Skeletal muscle satellite cell (primary cell): ENCODE results near the gene BAZ1A.

Experiments
- H3K27me3 ChIP-seq: 2 replicates; pipeline ENCODE4 v1.7.0; 2013; ENCODE audit warnings: low read length; ENCODE audit not compliant: control insufficient read depth, insufficient read depth
- H3K36me3 ChIP-seq: 2 replicates; pipeline ENCODE4 v1.7.0; 2013; ENCODE audit warnings: mild to moderate bottlenecking, control low read depth, low read length; ENCODE audit not compliant: insufficient read depth
- H3K4me1 ChIP-seq: 2 replicates; pipeline ENCODE4 v1.7.0; 2013; ENCODE audit warnings: low read length; ENCODE audit not compliant: control insufficient read depth, insufficient read depth
- H3K4me2 ChIP-seq: 2 replicates; pipeline ENCODE4 v1.7.0; 2013; ENCODE audit warnings: mild to moderate bottlenecking, low read length
- H3K4me3 ChIP-seq: 2 replicates; pipeline ENCODE4 v1.7.0; 2013; ENCODE audit warnings: low read length
- H3K9ac ChIP-seq: 2 replicates; pipeline ENCODE4 v1.7.0; 2013; ENCODE audit warnings: mild to moderate bottlenecking, low read depth, low read length, moderate library complexity
- H3K9me3 ChIP-seq: replicated peaks from 2 replicates; pipeline ENCODE4 v1.7.0; 2013; ENCODE audit warnings: mild to moderate bottlenecking, control low read depth, low read length

The BAZ1A gene

DNA sequence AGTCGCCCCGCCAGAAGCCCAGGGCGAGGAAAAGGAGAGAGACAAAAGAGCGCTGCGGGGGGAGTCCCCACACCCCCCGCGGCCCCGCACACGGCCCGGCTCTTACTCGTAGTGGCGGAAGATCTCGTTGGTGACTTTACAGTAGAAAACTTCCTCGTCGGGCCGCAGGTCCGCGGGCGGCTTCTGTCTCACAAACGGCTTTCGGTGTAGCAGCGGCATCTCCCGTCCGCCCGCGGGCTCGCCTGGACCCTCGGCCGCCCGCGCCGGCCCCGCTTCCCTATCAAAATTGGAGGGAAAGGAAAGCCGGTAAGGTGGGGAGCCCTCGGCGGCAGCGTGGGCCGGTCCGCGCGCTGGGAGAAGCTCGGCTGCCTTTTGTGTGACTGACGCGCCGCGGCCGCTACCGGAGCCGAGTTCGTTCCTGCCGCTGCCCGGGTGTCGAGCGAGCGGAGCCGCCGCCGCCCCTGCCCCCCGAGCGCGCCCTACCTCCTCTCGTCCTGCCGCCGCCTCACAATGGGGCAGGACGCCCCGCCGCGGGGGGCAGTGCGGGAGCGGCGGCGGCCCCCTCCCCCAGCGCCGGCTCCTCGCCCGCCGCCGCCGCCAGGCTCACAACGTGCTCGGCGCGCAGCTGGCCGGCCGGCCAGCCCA is 652 bp downstream of the BAZ1A start:
- Histone ChIP-seq H3K4me1 (peaks cover 12% of the 10 kb centered on the region), H3K4me3 (peak overlapping the region; percentile 96), H3K9me3 (no peaks in the 10 kb centered on the region), H3K36me3 (peaks cover 10% of the 10 kb centered on the region), H3K27me3 (no peaks in the 10 kb centered on the region), H3K4me2 (peak overlapping the region; percentile 99), H3K9ac (peak overlapping the region; percentile 96)

GRCh38 chr14:34873589-34874385 is 1.4 kb downstream of the BAZ1A start:
- H3K27me3 ChIP-seq, result no peaks in the 10 kb centered on the region
- H3K4me2 ChIP-seq, result peak overlapping the region; percentile 99
- H3K9me3 ChIP-seq, result no peaks in the 10 kb centered on the region
- peak overlapping the region; percentile 96 for H3K4me3 ChIP-seq
- H3K4me1 ChIP-seq, result peaks cover 12% of the 10 kb centered on the region
- peaks cover 12% of the 10 kb centered on the region for H3K36me3 ChIP-seq
- H3K9ac ChIP-seq, result peak overlapping the region; percentile 96

DNA sequence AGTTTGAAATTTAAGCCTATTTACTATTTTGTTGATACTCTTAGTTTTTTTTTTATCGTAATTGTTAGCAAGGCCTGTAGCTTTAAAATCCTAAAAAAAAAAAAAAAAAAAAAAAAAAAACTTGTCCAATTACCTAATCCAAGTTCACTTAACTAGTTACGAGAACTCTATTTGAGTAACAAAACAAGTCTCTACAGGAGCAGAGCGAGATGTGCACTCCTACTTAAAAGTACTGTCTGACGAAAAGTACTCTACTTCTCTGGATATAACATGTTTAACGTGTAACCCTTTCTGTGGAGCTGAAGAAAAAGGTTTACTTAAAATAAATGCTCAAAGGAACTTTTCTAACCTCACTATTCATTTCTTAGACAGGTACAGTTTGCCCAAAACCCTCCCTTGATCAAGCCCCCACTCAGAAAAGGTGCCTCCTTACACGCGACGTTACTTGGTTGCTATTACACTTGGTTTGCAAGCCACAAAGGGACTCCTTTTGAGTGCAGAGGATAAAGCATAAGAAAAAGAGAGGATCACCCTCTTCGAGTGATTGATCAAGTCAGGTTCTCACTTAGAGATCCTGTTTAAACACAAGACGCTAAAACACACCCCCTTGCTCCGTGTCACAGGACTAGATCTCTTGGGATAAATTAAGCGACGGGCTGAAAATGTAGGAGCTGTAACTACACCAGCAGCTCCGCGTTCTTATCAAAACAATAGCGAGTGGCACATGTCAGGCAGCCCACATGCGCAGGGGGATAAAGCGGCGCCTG is 2.2 kb downstream of the BAZ1A start:
- Histone ChIP-seq H3K36me3 (peaks cover 14% of the 10 kb centered on the region), H3K4me2 (peak overlapping the region; percentile 99), H3K27me3 (no peaks in the 10 kb centered on the region), H3K9me3 (no peaks in the 10 kb centered on the region), H3K4me3 (peak overlapping the region; percentile 96), H3K4me1 (peaks cover 12% of the 10 kb centered on the region), H3K9ac (peak overlapping the region; percentile 96)

GRCh38 chr14:34867199-34867598 is 8.0 kb downstream of the BAZ1A start:
- Histone ChIP-seq H3K27me3 (no peaks in the 10 kb centered on the region), H3K9ac (no peak overlapping the region), H3K36me3 (peaks cover 18% of the 10 kb centered on the region), H3K4me3 (no peak overlapping the region), H3K9me3 (no peaks in the 10 kb centered on the region), H3K4me2 (no peak overlapping the region), H3K4me1 (peaks cover 2% of the 10 kb centered on the region)

GRCh38 chr14:34865889-34866574 is 9.1 kb downstream of the BAZ1A start:
- H3K36me3 ChIP-seq, result peaks cover 21% of the 10 kb centered on the region
- no peaks in the 10 kb centered on the region for H3K9me3 ChIP-seq
- no peak overlapping the region for H3K4me2 ChIP-seq
- no peaks in the 10 kb centered on the region for H3K4me1 ChIP-seq
- no peaks in the 10 kb centered on the region for H3K27me3 ChIP-seq
- no peak overlapping the region for H3K4me3 ChIP-seq
- H3K9ac ChIP-seq, result no peak overlapping the region

DNA sequence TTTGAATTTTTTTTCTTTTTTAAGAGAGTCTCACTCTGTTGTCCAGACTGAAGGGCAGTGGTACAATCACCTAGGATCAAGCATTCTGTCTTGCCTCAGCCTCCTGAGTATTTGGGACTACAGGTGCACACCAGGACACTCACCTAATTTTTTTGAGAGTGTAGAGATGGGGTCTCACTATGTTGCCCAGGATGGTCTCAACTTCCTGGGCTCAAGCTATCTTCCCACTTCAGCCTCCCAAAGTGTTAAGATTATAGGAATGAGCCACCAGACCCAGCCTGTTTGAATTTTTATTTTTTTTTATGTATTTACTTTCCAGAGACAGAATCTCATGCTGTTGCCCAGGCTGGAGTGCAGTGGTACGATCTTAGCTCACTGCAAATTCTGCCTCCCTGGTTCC is 11.3 kb downstream of the BAZ1A start:
- no peak overlapping the region for H3K4me2 ChIP-seq
- H3K4me1 ChIP-seq, result no peaks in the 10 kb centered on the region
- H3K9ac ChIP-seq, result no peak overlapping the region
- no peaks in the 10 kb centered on the region for H3K27me3 ChIP-seq
- H3K4me3 ChIP-seq, result no peak overlapping the region
- H3K9me3 ChIP-seq, result no peaks in the 10 kb centered on the region
- H3K36me3 ChIP-seq, result peaks cover 14% of the 10 kb centered on the region

- Histone ChIP-seq H3K4me1 (no peaks in the 10 kb centered on the region), H3K9ac (no peak overlapping the region), H3K27me3 (no peaks in the 10 kb centered on the region), H3K4me3 (no peak overlapping the region), H3K36me3 (peaks cover 14% of the 10 kb centered on the region), H3K4me2 (no peak overlapping the region), H3K9me3 (no peaks in the 10 kb centered on the region)
These were observed 16.4 kb downstream of the BAZ1A start for GRCh38 chr14:34858765-34859164.

- H3K4me1 ChIP-seq, result no peaks in the 10 kb centered on the region
- no peak overlapping the region for H3K9ac ChIP-seq
- peaks cover 19% of the 10 kb centered on the region for H3K36me3 ChIP-seq
- H3K9me3 ChIP-seq, result no peaks in the 10 kb centered on the region
- no peak overlapping the region for H3K4me3 ChIP-seq
- H3K27me3 ChIP-seq, result no peaks in the 10 kb centered on the region
- H3K4me2 ChIP-seq, result no peak overlapping the region
These were observed 17.3 kb downstream of the BAZ1A start for GRCh38 chr14:34857689-34858449.

DNA sequence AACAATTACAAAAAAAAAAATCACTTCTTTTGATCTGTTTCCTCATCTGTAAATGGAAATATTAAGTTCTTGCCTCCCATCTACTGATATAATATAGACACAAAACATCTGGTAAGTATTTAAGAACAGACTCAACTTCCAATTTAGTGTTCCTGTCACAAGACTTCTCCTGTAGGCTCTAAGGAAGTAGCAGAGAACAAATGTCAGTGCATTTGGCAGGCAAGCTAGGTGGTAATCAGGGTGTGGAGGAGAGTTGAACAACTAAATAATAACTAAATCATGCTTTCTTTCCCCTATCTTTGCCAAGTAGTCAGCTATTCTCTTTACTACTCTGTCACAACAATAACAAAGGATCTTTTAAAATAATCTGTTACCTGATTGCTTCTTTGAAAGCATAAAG is 22.1 kb downstream of the BAZ1A start:
- Histone ChIP-seq H3K9ac (no peak overlapping the region), H3K27me3 (no peaks in the 10 kb centered on the region), H3K36me3 (peaks cover 14% of the 10 kb centered on the region), H3K9me3 (no peaks in the 10 kb centered on the region), H3K4me2 (no peak overlapping the region), H3K4me1 (peaks cover 10% of the 10 kb centered on the region), H3K4me3 (no peak overlapping the region)

DNA sequence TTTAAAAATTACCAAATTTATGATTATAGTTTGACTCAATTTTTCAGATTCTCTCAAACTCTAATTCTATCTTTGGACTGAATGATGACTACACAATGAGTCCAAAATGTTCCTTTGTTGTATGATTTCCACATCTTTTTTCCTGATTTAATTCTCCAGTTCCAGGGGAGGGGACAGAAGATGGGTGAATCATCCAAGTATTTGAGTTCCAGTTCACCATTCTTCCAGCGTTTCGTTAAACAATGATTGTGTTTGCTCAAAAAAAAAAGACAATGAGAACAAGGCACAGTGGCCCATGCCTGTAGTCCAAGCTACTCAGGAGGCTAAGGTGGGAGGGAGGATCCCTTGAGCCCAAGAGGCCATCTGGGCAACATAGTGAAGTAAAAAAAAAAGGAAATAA is 23.8 kb downstream of the BAZ1A start:
- Histone ChIP-seq H3K4me1 (peaks cover 10% of the 10 kb centered on the region), H3K4me3 (peak overlapping the region; percentile 49), H3K36me3 (peaks cover 8% of the 10 kb centered on the region), H3K9ac (peak overlapping the region; percentile 43), H3K4me2 (peak overlapping the region; percentile 74), H3K27me3 (no peaks in the 10 kb centered on the region), H3K9me3 (no peaks in the 10 kb centered on the region)
